ENCODE measurements around the gene WNK2. TPM values are rescaled to one million over a fixed set of nuclear protein-coding genes. Genes with fewer than 3 reads are reported as not detected.

WNK2 gene
- total and polyA plus RNA-seq, 2 of the 4 experiments (the other 2 are of a cell fraction) = not detected

DNA sequence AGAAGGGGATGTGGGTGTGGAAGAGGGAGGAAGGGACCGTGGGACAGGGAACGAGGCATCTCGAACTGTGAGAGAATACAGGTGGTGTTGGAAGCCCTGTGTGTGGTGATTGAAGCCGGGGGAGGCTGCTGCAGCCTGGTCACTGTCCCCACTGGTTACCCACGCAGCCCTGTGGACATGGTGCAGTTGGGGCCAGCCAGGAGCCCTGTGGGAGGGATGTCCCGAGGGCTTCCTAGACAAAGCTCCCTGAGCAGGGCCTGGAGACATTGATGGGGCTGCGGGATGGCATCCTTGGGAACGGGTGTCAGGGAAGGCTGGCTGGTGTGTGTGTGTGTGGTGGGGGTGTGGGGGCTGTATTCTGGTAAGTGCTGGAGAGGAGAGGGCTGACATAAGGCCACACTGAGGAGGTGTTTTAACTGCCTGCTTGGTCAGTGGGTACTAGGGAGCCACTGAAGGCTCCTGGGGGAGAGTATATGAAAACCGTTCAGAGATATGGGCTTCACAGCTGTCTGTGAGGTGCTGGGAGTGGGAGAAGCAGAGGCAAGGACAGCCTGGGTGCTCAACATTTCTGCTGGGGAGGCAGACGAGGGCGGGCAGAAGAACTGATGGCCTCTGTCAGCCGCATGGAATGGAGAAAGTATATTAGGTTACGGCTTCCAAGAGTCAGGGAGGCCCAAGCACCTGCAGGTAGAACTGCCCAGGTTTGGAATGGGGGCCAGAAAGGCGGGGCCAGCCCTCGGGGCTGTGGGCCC, 20.0 kb downstream of the WNK2 start:
- Histone ChIP-seq H2BK120ac (ENCODE audit: low read depth, low read length) (no peak overlapping the region), H3K79me1 (ENCODE audit: low read depth in 1 of 2, low read length in 2 of 2) (no peaks in the 10 kb centered on the region), H2BK5ac (ENCODE audit: low read depth, low read length, poor library complexity, severe bottlenecking) (no peak overlapping the region), H2AK9ac (replicated peaks; ENCODE audit: low read depth, low read length, poor library complexity) (no peak overlapping the region), H3K27me3 (ENCODE audit: control insufficient read depth, insufficient read depth, low read length) (peaks cover 19% of the 10 kb centered on the region), H2BK20ac (ENCODE audit: low read depth, low read length) (no peak overlapping the region), H2BK15ac (ENCODE audit: low read depth, low read length) (no peak overlapping the region), H3K4ac (ENCODE audit: low read depth, low read length) (no peak overlapping the region), H3K9ac (ENCODE audit: low read depth, low read length) (no peak overlapping the region), H3K9me3 (ENCODE audit: control insufficient read depth, insufficient read depth, low read length) (no peaks in the 10 kb centered on the region), H4K20me1 (ENCODE audit: insufficient read depth, low read length) (no peaks in the 10 kb centered on the region), H2AFZ (replicated peaks; ENCODE audit: low read length, poor library complexity) (no peak overlapping the region), H3K18ac (ENCODE audit: low read depth, low read length) (no peak overlapping the region), H3K4me1 (ENCODE audit: control insufficient read depth, insufficient read depth, low read length) (no peaks in the 10 kb centered on the region), H3K23ac (ENCODE audit: low read depth, low read length) (no peak overlapping the region), H4K8ac (ENCODE audit: low read depth in 2 of 2, low read length in 2 of 2) (no peak overlapping the region), H4K5ac (ENCODE audit: low read depth, low read length) (no peak overlapping the region), H3K4me3 (ENCODE audit: insufficient read depth, low read depth, low read length) (no peak overlapping the region), H3K9me1 (ENCODE audit: insufficient read depth, low read length) (no peaks in the 10 kb centered on the region), H4K91ac (ENCODE audit: insufficient read depth, low read depth, low read length) (no peak overlapping the region), H3K56ac (ENCODE audit: extremely low read depth, insufficient read depth, low read length) (no peak overlapping the region), H2AK5ac (ENCODE audit: low read depth, low read length) (no peak overlapping the region), H3K4me2 (ENCODE audit: low read depth, low read length) (no peak overlapping the region), H3K36me3 (ENCODE audit: control insufficient read depth, insufficient read depth, low read length) (no peaks in the 10 kb centered on the region), H3K14ac (replicated peaks; ENCODE audit: low read depth, low read length) (no peak overlapping the region), H3K27ac (ENCODE audit: insufficient read depth, low read length) (no peak overlapping the region)
- ATAC-seq (ENCODE audit: low read depth) = no peak
- DNase-seq = no peak
- no peak for TF ChIP-seq FOS (IDR thresholded peaks at IDR 0.05; ENCODE audit: low read depth, low read length)
- CTCF ChIA-PET = no interaction called here
- BruUV-seq (replicated peaks) = no TSS peak
- dilution Hi-C loops (cut with HindIII; ENCODE audit: low sequenced_read_pairs, unreplicated experiment) = no loop called here
- POLR2A ChIA-PET (ENCODE audit: unreplicated experiment) = no interaction called here
- in situ Hi-C loops (cut with MboI; ENCODE audit: low sequenced_read_pairs) = no loop called here
- intact Hi-C loops (cut with micrococcal nuclease) = no loop called here
- 39% methylated on average over 5 of the region's 15 CpGs; no CpG with 5 or more reads in 1 of the 2 experiments for WGBS, 2 experiments (ENCODE audit: extremely low coverage in 2 of 2, insufficient read length in 1 of 2)

Measured in IMR-90 (cell line).